Hematopoietic multipotent progenitor cell treated with erythropoietin and hydrocortisone succinate and interleukin-3 and kit ligand, for 17 days (in vitro differentiated cells): ENCODE data around the gene PSENEN.
"Not testable (repeated sequence)": the region's sequence is repeated elsewhere in the genome, so short reads cannot be mapped to it uniquely, and the experiment has no call there.

ENCODE experiments used
- DNase-seq: peaks from one replicate; pipeline ENCODE4 v3.0.0-alpha.2; 2015; ENCODE audit warnings: low spot score

PSENEN gene

GRCh38 chr19:35751839-35752745 is 6.6 kb downstream of the PSENEN start:
- no peak for DNase-seq

GRCh38 chr19:35752746-35753350 is 7.4 kb downstream of the PSENEN start:
- no peak for DNase-seq

- no peak for DNase-seq
These were observed 8.4 kb downstream of the PSENEN start for GRCh38 chr19:35753634-35754369.

- DNase-seq: no peak
These were observed 9.1 kb downstream of the PSENEN start for GRCh38 chr19:35754370-35755130.

GRCh38 chr19:35755131-35755549 is 9.7 kb downstream of the PSENEN start:
- DNase-seq: no peak

- peak; percentile 62 for DNase-seq
These were observed 10.3 kb downstream of the PSENEN start for GRCh38 chr19:35755550-35756376.

GRCh38 chr19:35756377-35757230 is 11.2 kb downstream of the PSENEN start, which contains the start of gene HSPB6:
Gene HSPB6, minus strand, starts transcription at chr19:35757029. Its CDS starts 21 bp downstream, at chr19:35757008.
- no peak for DNase-seq

- no peak for DNase-seq
These were observed 11.8 kb downstream of the PSENEN start for GRCh38 chr19:35757231-35757748.

GRCh38 chr19:35757749-35758608 is 12.5 kb downstream of the PSENEN start, which contains the start of gene PROSER3:
Gene PROSER3, plus strand, starts transcription at chr19:35758176. Its CDS starts 40 bp downstream, at chr19:35758216.
- peak; percentile 99 for DNase-seq

GRCh38 chr19:35759697-35760096 is 14.2 kb downstream of the PSENEN start:
- DNase-seq: no peak

- DNase-seq: no peak
These were observed 15.4 kb downstream of the PSENEN start for GRCh38 chr19:35760711-35761349.

- DNase-seq: no peak
These were observed 19.2 kb downstream of the PSENEN start for GRCh38 chr19:35764432-35765315.

GRCh38 chr19:35766571-35767104 is 21.2 kb downstream of the PSENEN start:
- no peak for DNase-seq

- no peak for DNase-seq
These were observed 22.0 kb downstream of the PSENEN start for GRCh38 chr19:35767288-35768081.

GRCh38 chr19:35768082-35768421 is 22.6 kb downstream of the PSENEN start:
- DNase-seq: no peak

GRCh38 chr19:35772362-35772761 is 26.9 kb downstream of the PSENEN start:
- DNase-seq: not testable (repeated sequence)
